SKM-1 treated with dmso at 0.1 percent for 144 hours (cell line): ENCODE data around the gene OR6C74.

Experiments
- DNase-seq: peaks from one replicate; lab custom pipeline; 2025; ENCODE audit not compliant: unreplicated experiment; lab: John Stamatoyannopoulos, UW

OR6C74 gene

GRCh38 chr12:55244309-55244708 is at the start of gene OR6C74:
OR6C74 (plus strand) TSS chr12:55244609; CDS start chr12:55247288, 2,679 bp downstream.
- DNase-seq: no peak

GRCh38 chr12:55220725-55221124 is 23.7 kb upstream of the OR6C74 start, which contains the start of gene OR10A7:
OR10A7 (plus strand) TSS chr12:55221025; CDS start chr12:55221025, 0 bp downstream.
- DNase-seq: no peak

GRCh38 chr12:55226523-55226922 is 17.9 kb upstream of the OR6C74 start:
- no peak for DNase-seq

- no peak for DNase-seq
Measured at GRCh38 chr12:55227643-55228042, 16.8 kb upstream of the OR6C74 start.

DNA sequence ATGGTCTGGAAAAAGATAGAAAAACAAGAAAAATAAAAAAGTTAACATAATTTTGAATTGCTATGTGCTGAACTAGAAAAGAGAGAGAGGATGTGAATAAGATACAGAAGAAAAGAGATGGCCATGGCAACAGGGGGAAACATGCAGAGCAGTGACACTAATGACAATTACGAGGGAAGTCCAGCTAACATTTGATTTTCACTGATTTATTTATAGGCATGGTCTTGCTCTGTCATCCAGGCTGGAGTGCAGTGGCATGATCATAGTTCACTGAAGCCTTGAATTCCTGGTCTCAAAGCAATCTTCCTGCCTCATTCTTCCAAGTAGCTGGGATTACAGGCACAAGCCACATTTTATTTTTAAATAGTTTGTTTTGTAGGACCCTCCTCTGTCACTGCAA is 1.8 kb downstream of the OR6C74 start:
- no peak for DNase-seq

GRCh38 chr12:55250944-55251343 is 6.5 kb downstream of the OR6C74 start:
- DNase-seq: no peak

GRCh38 chr12:55253281-55253680 is 8.9 kb downstream of the OR6C74 start:
- no peak for DNase-seq

DNA sequence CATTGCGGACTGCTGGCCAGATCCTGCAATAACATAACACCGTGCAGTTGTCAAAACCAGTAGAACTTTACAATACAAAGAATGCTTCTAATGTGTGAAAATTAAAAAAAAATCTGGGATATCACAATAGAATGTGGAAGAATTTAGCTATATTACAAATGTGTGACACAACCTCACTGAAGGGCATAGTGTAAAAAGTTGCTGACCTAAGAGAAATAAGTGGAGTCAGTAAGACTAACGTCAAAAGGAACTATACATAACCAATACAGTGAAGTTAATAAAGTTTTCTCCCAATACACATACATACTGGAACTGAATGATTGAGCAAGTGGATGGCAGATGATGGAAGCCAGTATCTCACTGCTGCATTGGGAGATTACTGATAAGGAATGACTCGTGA is 12.4 kb downstream of the OR6C74 start:
- DNase-seq: no peak

DNA sequence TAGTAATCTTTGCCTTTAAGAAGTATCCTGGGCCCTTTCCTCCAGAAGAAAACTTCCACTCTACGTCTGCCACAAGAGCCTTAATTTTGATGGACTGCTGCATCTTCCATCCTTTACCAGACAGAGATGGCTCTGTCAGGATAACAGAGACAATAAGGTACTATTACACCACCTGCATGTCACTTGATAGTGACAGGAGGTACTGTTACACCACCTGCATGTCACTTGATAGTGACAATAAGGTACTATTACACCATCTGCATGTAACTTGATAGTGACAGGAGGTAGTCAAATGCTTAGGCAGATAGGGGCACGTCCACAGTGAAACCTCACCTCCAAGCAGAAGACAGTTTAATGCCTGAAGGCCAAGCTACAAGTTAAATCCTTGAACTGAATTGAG is 13.9 kb downstream of the OR6C74 start:
- DNase-seq: no peak

DNA sequence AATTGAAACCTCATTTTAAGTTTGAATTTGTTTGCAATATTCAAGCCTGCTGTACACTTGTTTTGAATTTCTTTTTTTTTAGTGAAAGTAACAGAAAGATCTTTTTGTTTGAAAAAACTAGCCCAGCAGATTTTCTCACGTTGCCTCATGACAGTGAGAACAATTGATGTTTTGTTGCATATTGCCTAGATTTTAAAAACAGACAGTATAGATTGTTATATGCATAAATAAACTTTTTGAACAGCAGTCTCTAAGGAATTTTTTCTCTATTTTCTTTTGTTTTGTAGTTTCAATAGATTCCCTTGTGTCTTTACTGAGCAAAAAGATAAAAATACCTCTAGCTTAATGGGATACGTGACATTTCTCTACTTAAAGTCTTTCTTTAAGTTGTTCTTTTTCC is 36.6 kb downstream of the OR6C74 start:
- no peak for DNase-seq

DNA sequence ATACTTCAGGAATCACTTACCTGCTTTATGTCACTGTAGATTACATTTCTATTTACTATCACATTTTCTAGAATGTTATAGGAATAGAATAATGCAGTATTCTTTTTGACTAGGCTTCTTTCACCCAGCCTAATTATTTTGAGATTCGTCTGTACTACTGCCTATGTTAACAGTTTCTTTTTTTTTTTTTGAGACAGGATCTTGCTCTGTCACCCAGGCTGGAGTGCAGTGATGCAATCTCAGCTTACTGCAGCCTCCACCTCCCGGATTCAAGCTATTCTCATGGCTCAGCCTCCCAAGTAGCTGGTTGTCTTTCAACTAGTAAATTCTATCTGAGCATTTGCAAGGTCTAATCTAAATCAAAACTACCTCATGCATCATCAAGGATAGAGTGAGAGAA is 45.6 kb downstream of the OR6C74 start:
- DNase-seq: no peak
